Measurements from ENCODE around the gene JUN.

JUN gene

GRCh38 chr1:58732087-58732775 is 51.6 kb downstream of the JUN start:
- Histone ChIP-seq H3K9me3 (no peaks in the 10 kb centered on the region), H3K4me1 (no peaks in the 10 kb centered on the region), H3K4me3 (ENCODE audit: low read depth, low read length) (no peak overlapping the region), H3K27me3 (no peaks in the 10 kb centered on the region), H3K36me3 (no peaks in the 10 kb centered on the region)
- TF ChIP-seq, protein P1, sequence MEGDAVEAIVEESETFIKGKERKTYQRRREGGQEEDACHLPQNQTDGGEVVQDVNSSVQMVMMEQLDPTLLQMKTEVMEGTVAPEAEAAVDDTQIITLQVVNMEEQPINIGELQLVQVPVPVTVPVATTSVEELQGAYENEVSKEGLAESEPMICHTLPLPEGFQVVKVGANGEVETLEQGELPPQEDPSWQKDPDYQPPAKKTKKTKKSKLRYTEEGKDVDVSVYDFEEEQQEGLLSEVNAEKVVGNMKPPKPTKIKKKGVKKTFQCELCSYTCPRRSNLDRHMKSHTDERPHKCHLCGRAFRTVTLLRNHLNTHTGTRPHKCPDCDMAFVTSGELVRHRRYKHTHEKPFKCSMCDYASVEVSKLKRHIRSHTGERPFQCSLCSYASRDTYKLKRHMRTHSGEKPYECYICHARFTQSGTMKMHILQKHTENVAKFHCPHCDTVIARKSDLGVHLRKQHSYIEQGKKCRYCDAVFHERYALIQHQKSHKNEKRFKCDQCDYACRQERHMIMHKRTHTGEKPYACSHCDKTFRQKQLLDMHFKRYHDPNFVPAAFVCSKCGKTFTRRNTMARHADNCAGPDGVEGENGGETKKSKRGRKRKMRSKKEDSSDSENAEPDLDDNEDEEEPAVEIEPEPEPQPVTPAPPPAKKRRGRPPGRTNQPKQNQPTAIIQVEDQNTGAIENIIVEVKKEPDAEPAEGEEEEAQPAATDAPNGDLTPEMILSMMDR (IDR thresholded peaks at IDR 0.05; ENCODE audit: low read depth, low read length) = no peak
- DNase-seq = no peak

Measured in BE2C (cell line).